HEK293 (cell line): ENCODE data around the gene CACNB3.

Experiments
- ATF2 ChIP-seq: fragments of 450-650 bp; formaldehyde crosslinking; IDR thresholded peaks from 2 replicates; pipeline ENCODE4 v1.5.1; 2016; ENCODE audit warnings: missing biosample characterization, missing genetic modification characterization, low read depth
- BCL11A ChIP-seq: fragments of 450-650 bp; formaldehyde crosslinking; IDR thresholded peaks from 2 replicates; pipeline ENCODE4 v1.5.1; 2016; ENCODE audit warnings: low read depth, missing biosample characterization, missing genetic modification characterization
- PRDM2 ChIP-seq: fragments of 450-650 bp; formaldehyde crosslinking; IDR thresholded peaks from 2 replicates; pipeline ENCODE4 v1.5.1; 2016; ENCODE audit warnings: missing biosample characterization, missing genetic modification characterization, borderline replicate concordance
- SETDB1 ChIP-seq: IDR thresholded peaks from one replicate; pipeline ENCODE4 v1.6.1; 2017; ENCODE audit warnings: mild to moderate bottlenecking, low read length, moderate library complexity, mixed read lengths; ENCODE audit not compliant: insufficient read length
- SP3 ChIP-seq: fragments of 450-650 bp; formaldehyde crosslinking; IDR thresholded peaks from 2 replicates; pipeline ENCODE4 v1.5.1; 2016; ENCODE audit warnings: missing biosample characterization, missing genetic modification characterization
- TSHZ1 ChIP-seq: fragments of 450-650 bp; formaldehyde crosslinking; IDR thresholded peaks from 2 replicates; pipeline ENCODE4 v1.5.1; 2016; ENCODE audit warnings: missing biosample characterization, missing genetic modification characterization, borderline replicate concordance
- ZNF157 ChIP-seq: fragments of 450-650 bp; formaldehyde crosslinking; IDR thresholded peaks from 2 replicates; pipeline ENCODE4 v1.5.1; 2016; ENCODE audit warnings: missing biosample characterization, missing genetic modification characterization
- ZNF2 ChIP-seq: fragments of 450-650 bp; formaldehyde crosslinking; IDR thresholded peaks from 2 replicates; pipeline ENCODE4 v1.5.1; 2016; ENCODE audit warnings: missing biosample characterization, missing genetic modification characterization
- ZNF26 ChIP-seq: fragments of 450-650 bp; formaldehyde crosslinking; IDR thresholded peaks from 2 replicates; pipeline ENCODE4 v1.5.1; 2016; ENCODE audit warnings: missing biosample characterization, missing genetic modification characterization
- ZNF324 ChIP-seq: fragments of 450-650 bp; formaldehyde crosslinking; IDR thresholded peaks from 2 replicates; pipeline ENCODE4 v1.5.1; 2016; ENCODE audit warnings: missing biosample characterization, missing genetic modification characterization
- ZNF350 ChIP-seq: fragments of 450-650 bp; formaldehyde crosslinking; IDR thresholded peaks from 2 replicates; pipeline ENCODE4 v1.5.0; 2017; ENCODE audit warnings: missing biosample characterization, mild to moderate bottlenecking, missing genetic modification characterization
- ZNF426 ChIP-seq: fragments of 450-650 bp; formaldehyde crosslinking; IDR thresholded peaks from 2 replicates; pipeline ENCODE4 v1.5.1; 2017; ENCODE audit warnings: missing biosample characterization, missing genetic modification characterization, mild to moderate bottlenecking, inconsistent platforms, moderate library complexity
- ZNF473 ChIP-seq: fragments of 450-650 bp; formaldehyde crosslinking; IDR thresholded peaks from 2 replicates; pipeline ENCODE4 v1.5.1; 2017; ENCODE audit warnings: missing biosample characterization, missing genetic modification characterization
- ZNF558 ChIP-seq: fragments of 450-650 bp; formaldehyde crosslinking; IDR thresholded peaks from 2 replicates; pipeline ENCODE4 v1.5.1; 2016; ENCODE audit warnings: missing biosample characterization, missing genetic modification characterization
- ZNF560 ChIP-seq: fragments of 450-650 bp; formaldehyde crosslinking; IDR thresholded peaks from 2 replicates; pipeline ENCODE4 v1.5.1; 2017; ENCODE audit warnings: missing biosample characterization, missing genetic modification characterization, borderline replicate concordance
- ZNF610 ChIP-seq: fragments of 450-650 bp; formaldehyde crosslinking; IDR thresholded peaks from 2 replicates; pipeline ENCODE4 v1.5.1; 2016; ENCODE audit warnings: missing biosample characterization, missing genetic modification characterization, borderline replicate concordance
- ZNF768 ChIP-seq: fragments of 450-650 bp; formaldehyde crosslinking; IDR thresholded peaks from 2 replicates; pipeline ENCODE4 v1.5.1; 2018; ENCODE audit warnings: missing biosample characterization, mild to moderate bottlenecking, missing genetic modification characterization
- ZNF785 ChIP-seq: fragments of 450-650 bp; formaldehyde crosslinking; IDR thresholded peaks from 2 replicates; pipeline ENCODE4 v1.5.1; 2016; ENCODE audit warnings: missing biosample characterization, missing genetic modification characterization
- ZNF791 ChIP-seq: fragments of 450-650 bp; formaldehyde crosslinking; IDR thresholded peaks from 2 replicates; pipeline ENCODE4 v1.5.1; 2016; ENCODE audit warnings: missing biosample characterization, missing genetic modification characterization
- ZSCAN4 ChIP-seq: fragments of 450-650 bp; formaldehyde crosslinking; IDR thresholded peaks from 2 replicates; pipeline ENCODE4 v1.5.1; 2017; ENCODE audit warnings: missing biosample characterization, missing genetic modification characterization
- TF ChIP-seq, protein P1 (sequence below): fragments of 450-650 bp; formaldehyde crosslinking; IDR thresholded peaks from 2 replicates; pipeline ENCODE4 v1.5.1; 2016; ENCODE audit warnings: missing biosample characterization, missing genetic modification characterization

The CACNB3 gene

GRCh38 chr12:48851883-48852733, 33.8 kb downstream of the CACNB3 start, which contains the start of gene DDX23 (continued):
- TF ChIP-seq ZNF473 (tag by site-specific recombination) = no peak
- TF ChIP-seq ZNF26 = no peak
- TF ChIP-seq ZNF324 (tag by site-specific recombination) = peak; percentile 71; the same call in 1 of the 2 replicates
- no peak for TF ChIP-seq ZNF426
- no peak for TF ChIP-seq ATF2 (tag by site-specific recombination)
- TF ChIP-seq, protein P1, sequence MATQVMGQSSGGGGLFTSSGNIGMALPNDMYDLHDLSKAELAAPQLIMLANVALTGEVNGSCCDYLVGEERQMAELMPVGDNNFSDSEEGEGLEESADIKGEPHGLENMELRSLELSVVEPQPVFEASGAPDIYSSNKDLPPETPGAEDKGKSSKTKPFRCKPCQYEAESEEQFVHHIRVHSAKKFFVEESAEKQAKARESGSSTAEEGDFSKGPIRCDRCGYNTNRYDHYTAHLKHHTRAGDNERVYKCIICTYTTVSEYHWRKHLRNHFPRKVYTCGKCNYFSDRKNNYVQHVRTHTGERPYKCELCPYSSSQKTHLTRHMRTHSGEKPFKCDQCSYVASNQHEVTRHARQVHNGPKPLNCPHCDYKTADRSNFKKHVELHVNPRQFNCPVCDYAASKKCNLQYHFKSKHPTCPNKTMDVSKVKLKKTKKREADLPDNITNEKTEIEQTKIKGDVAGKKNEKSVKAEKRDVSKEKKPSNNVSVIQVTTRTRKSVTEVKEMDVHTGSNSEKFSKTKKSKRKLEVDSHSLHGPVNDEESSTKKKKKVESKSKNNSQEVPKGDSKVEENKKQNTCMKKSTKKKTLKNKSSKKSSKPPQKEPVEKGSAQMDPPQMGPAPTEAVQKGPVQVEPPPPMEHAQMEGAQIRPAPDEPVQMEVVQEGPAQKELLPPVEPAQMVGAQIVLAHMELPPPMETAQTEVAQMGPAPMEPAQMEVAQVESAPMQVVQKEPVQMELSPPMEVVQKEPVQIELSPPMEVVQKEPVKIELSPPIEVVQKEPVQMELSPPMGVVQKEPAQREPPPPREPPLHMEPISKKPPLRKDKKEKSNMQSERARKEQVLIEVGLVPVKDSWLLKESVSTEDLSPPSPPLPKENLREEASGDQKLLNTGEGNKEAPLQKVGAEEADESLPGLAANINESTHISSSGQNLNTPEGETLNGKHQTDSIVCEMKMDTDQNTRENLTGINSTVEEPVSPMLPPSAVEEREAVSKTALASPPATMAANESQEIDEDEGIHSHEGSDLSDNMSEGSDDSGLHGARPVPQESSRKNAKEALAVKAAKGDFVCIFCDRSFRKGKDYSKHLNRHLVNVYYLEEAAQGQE (tag by site-specific recombination) = no peak
- TF ChIP-seq ZNF610 (tag by site-specific recombination) = no peak
- peak; percentile 100 for TF ChIP-seq SP3 (tag by site-specific recombination)
- TF ChIP-seq ZSCAN4 = no peak
- no peak for TF ChIP-seq PRDM2 (tag by site-specific recombination)
- no peak for TF ChIP-seq ZNF791 (tag by site-specific recombination)
- no peak; the same call in 1 of the 2 replicates for TF ChIP-seq ZNF558 (tag by site-specific recombination)
- TF ChIP-seq ZNF560 (tag by site-specific recombination) = no peak
- no peak for TF ChIP-seq ZNF157 (tag by site-specific recombination)
- no peak for TF ChIP-seq BCL11A (tag by site-specific recombination)
- TF ChIP-seq ZNF2 (tag by site-specific recombination) = peak; percentile 67
- TF ChIP-seq SETDB1 = no peak
- no peak for TF ChIP-seq TSHZ1 (tag by site-specific recombination)
- no peak for TF ChIP-seq ZNF785
- no peak for TF ChIP-seq ZNF768
- no peak for TF ChIP-seq ZNF350 (tag by site-specific recombination)
